ENCODE measurements around the gene ALMS1.
A peak's percentile ranks its signal among the peaks of the same experiment; 100 is the strongest.
"Not testable (repeated sequence)": the region's sequence is repeated elsewhere in the genome, so short reads cannot be mapped to it uniquely, and the experiment has no call there.

Gene ALMS1

GRCh38 chr2:73385504-73386341, at the start of gene ALMS1:
ALMS1 (plus strand) TSS chr2:73385836; CDS start chr2:73385869, 33 bp downstream.
- DNase-seq = peak; percentile 89

- DNase-seq = no peak
These were observed 47.8 kb upstream of the ALMS1 start for GRCh38 chr2:73337828-73338227.

GRCh38 chr2:73339201-73339600, 46.4 kb upstream of the ALMS1 start:
- no peak for DNase-seq

- no peak for DNase-seq
These were observed 44.6 kb upstream of the ALMS1 start for GRCh38 chr2:73341039-73341438.

GRCh38 chr2:73343992-73344391, 41.6 kb upstream of the ALMS1 start:
- DNase-seq = no peak

- DNase-seq = not testable (repeated sequence)
These were observed 40.9 kb upstream of the ALMS1 start for GRCh38 chr2:73344747-73345146.

- no peak for DNase-seq
These were observed 35.5 kb upstream of the ALMS1 start for GRCh38 chr2:73350035-73350691.

GRCh38 chr2:73356097-73356496, 29.5 kb upstream of the ALMS1 start:
- DNase-seq = no peak

- no peak for DNase-seq
These were observed 25.5 kb upstream of the ALMS1 start for GRCh38 chr2:73359915-73360697.

GRCh38 chr2:73366060-73366459, 19.6 kb upstream of the ALMS1 start:
- DNase-seq = no peak

- no peak for DNase-seq
These were observed 16.9 kb upstream of the ALMS1 start for GRCh38 chr2:73368781-73369180.

- no peak for DNase-seq
These were observed 15.3 kb upstream of the ALMS1 start for GRCh38 chr2:73370348-73370747.

- no peak for DNase-seq
These were observed 12.3 kb upstream of the ALMS1 start for GRCh38 chr2:73373344-73373743.

GRCh38 chr2:73374269-73374668, 11.4 kb upstream of the ALMS1 start:
- no peak for DNase-seq

GRCh38 chr2:73376681-73377080, 9.0 kb upstream of the ALMS1 start:
- DNase-seq = no peak

- no peak for DNase-seq
These were observed 2.6 kb upstream of the ALMS1 start for GRCh38 chr2:73383036-73383435.

GRCh38 chr2:73385123-73385503, 523 bp upstream of the ALMS1 start:
- no peak for DNase-seq

GRCh38 chr2:73386342-73386868, 769 bp downstream of the ALMS1 start:
- DNase-seq = no peak

- no peak for DNase-seq
These were observed 1.4 kb downstream of the ALMS1 start for GRCh38 chr2:73386894-73387636.

GRCh38 chr2:73402386-73403103, 16.9 kb downstream of the ALMS1 start:
- no peak for DNase-seq

GRCh38 chr2:73403237-73403636, 17.6 kb downstream of the ALMS1 start:
- no peak for DNase-seq

GRCh38 chr2:73404409-73404808, 18.8 kb downstream of the ALMS1 start:
- no peak for DNase-seq

All from HCEC 1CT (cell line).